Transverse colon (tissue), 4 donors: ENCODE data around the gene PPP1R14C. TPM values are rescaled to one million over a fixed set of nuclear protein-coding genes. Genes with fewer than 3 reads are reported as not detected.

Experiments
- DNase-seq: peaks from one replicate; pipeline ENCODE4 v3.0.0-alpha.2; 2019
- H3K27ac ChIP-seq, 4 donors: fragments of 200-600 bp; sonication (generic); 2 replicates each; pipeline ENCODE4 v1.5.1; 2016 to 2018; ENCODE audit warnings: inconsistent platforms in 4 of 4
- H3K27me3 ChIP-seq: fragments of 200-600 bp; sonication (generic); 2 replicates; pipeline ENCODE4 v1.5.1; 2017; ENCODE audit warnings: inconsistent platforms
- H3K36me3 ChIP-seq, 4 donors: fragments of 200-600 bp; sonication (generic); 2 replicates each; pipeline ENCODE4 v1.5.1; 2017 to 2019; ENCODE audit warnings: inconsistent platforms in 4 of 4
- H3K4me1 ChIP-seq, 4 donors: fragments of 200-600 bp; sonication (generic); 2 replicates each; pipeline ENCODE4 v1.5.1; 2017 to 2020; ENCODE audit warnings: inconsistent platforms in 4 of 4
- H3K4me3 ChIP-seq, 4 donors: fragments of 200-600 bp; sonication (generic); 1 replicate in 1 of 4; 2 replicates in 3 of 4; pipeline versions ENCODE4 v1.5.1 to v1.6.1; 2017 to 2019; ENCODE audit warnings: inconsistent platforms in 4 of 4
- H3K9me3 ChIP-seq, 2 donors: fragments of 200-600 bp; sonication (generic); 2 replicates each; pipeline ENCODE4 v1.5.1; 2017 to 2019; ENCODE audit warnings: inconsistent platforms in 2 of 2
- EP300 ChIP-seq: sonication (generic); formaldehyde crosslinking; IDR thresholded peaks from one replicate; pipeline ENCODE4 v1.6.1; 2017; ENCODE audit warnings: antibody characterized with exemption, low read depth
- POLR2A ChIP-seq: fragments of 450-650 bp; IDR thresholded peaks from one replicate; pipeline ENCODE4 v1.6.1; 2016; ENCODE audit warnings: antibody characterized with exemption, mild to moderate bottlenecking, moderate library complexity
- POLR2AphosphoS5 ChIP-seq, 3 donors: sonication (generic); formaldehyde crosslinking; IDR thresholded peaks; one replicate each; pipeline ENCODE4 v1.6.1; 2016; ENCODE audit warnings: antibody characterized with exemption in 3 of 3
- WGBS, 2 donors: methylation state at CpG; one replicate each; pipeline ENCODE4 v1.1.5; 2018; ENCODE audit warnings: low coverage in 1 of 2; 5-methylcytosine and 5-hydroxymethylcytosine counted together
- in situ Hi-C, 4 donors: fragments of 200-750 bp; cut with MboI; loops; one replicate each; pipeline versions ENCODE4 v1.15.0 to v1.15.1; 2017; ENCODE audit warnings: low sequenced_read_pairs in 3 of 4, low pct_ligation_motif_present in 1 of 4, low pct_unique_long_range_greater_than_20kb in 1 of 4
- intact Hi-C: fragments of 100-400 bp; cut with DNase I; formaldehyde crosslinking; loops from one replicate; pipeline ENCODE4 v1.15.1; 2023; ENCODE audit warnings: low total_unique reads
- total RNA-seq, 4 donors: library from RNA; depleted of rRNA; stranded (reverse); fragments of >200 nt; gene quantifications; one replicate each; pipeline ENCODE4 v1.1.0, GENCODE V29; 2016
- TF ChIP-seq, protein P1 (sequence below), 5 experiments: fragments of 200-600 bp in 3 of 5; fragments of 450-650 bp in 2 of 5; sonication (generic) in 3 of 5; IDR thresholded peaks; 1 replicate in 2 of 5; 2 replicates in 3 of 5; pipeline ENCODE4 v1.5.1; 2016 to 2017; ENCODE audit warnings: antibody characterized with exemption in 5 of 5, inconsistent platforms in 3 of 5, mild to moderate bottlenecking in 2 of 5, moderate library complexity in 1 of 5

The PPP1R14C gene
- total RNA-seq, 4 donors from 2014 or later: 1.2 to 64.5 (median 38.8) TPM

DNA sequence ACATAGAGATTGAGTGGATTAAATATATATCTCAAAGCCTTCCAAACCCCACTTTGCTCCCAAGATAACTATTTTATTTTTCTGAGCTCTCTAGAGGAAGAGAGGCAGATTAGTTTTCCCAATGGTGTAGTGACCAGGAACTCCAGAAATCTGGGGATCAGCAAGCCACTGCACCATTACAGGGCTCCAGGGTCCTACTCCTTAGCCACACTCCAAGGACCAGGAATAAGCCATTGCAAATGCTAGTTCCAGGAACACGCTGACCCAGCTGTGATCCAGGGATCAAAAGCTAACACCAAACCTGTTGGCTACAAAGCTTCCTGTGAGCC is 128.3 kb downstream of the PPP1R14C start:
- 100% methylated on average over 1 of the region's 1 CpG; no CpG with 5 or more reads in 1 of the 2 donors for WGBS, 2 donors
- TF ChIP-seq EP300: no peak
- TF ChIP-seq POLR2A: no peak
- TF ChIP-seq POLR2AphosphoS5 (IDR thresholded peaks at IDR 0.05): no peak
- TF ChIP-seq, protein P1, sequence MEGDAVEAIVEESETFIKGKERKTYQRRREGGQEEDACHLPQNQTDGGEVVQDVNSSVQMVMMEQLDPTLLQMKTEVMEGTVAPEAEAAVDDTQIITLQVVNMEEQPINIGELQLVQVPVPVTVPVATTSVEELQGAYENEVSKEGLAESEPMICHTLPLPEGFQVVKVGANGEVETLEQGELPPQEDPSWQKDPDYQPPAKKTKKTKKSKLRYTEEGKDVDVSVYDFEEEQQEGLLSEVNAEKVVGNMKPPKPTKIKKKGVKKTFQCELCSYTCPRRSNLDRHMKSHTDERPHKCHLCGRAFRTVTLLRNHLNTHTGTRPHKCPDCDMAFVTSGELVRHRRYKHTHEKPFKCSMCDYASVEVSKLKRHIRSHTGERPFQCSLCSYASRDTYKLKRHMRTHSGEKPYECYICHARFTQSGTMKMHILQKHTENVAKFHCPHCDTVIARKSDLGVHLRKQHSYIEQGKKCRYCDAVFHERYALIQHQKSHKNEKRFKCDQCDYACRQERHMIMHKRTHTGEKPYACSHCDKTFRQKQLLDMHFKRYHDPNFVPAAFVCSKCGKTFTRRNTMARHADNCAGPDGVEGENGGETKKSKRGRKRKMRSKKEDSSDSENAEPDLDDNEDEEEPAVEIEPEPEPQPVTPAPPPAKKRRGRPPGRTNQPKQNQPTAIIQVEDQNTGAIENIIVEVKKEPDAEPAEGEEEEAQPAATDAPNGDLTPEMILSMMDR (IDR thresholded peaks at IDR 0.05): no peak
- H3K27ac ChIP-seq: no peak overlapping the region

GRCh38 chr6:150271501-150272263 is 128.8 kb downstream of the PPP1R14C start:
- no peaks in the 10 kb centered on the region for H3K9me3 ChIP-seq
- H3K36me3 ChIP-seq: no peaks in the 10 kb centered on the region
- peaks cover 0 to under 1% (median 0%) of the 10 kb centered on the region in 4 donors for H3K4me1 ChIP-seq
- no peak overlapping the region for H3K27ac ChIP-seq
- WGBS, 2 donors: 77 to 80% methylated on average over 4 to 6 of the region's 6 CpGs
- no peaks in the 10 kb centered on the region for H3K27me3 ChIP-seq
- H3K4me3 ChIP-seq: no peak overlapping the region
- DNase-seq: no peak
- TF ChIP-seq POLR2AphosphoS5 (IDR thresholded peaks at IDR 0.05) (no peak), POLR2A (no peak)
- TF ChIP-seq, protein P1 (IDR thresholded peaks at IDR 0.05): no peak
- in situ Hi-C loops: no loop called here
- intact Hi-C loops: no loop called here

More for the DNA sequence above, 128.3 kb downstream of the PPP1R14C start:
- H3K27me3 ChIP-seq: no peaks in the 10 kb centered on the region
- H3K36me3 ChIP-seq: no peaks in the 10 kb centered on the region
- no peak overlapping the region for H3K4me3 ChIP-seq
- no peaks in the 10 kb centered on the region for H3K9me3 ChIP-seq
- H3K4me1 ChIP-seq: no peaks in the 10 kb centered on the region
- no peak for DNase-seq
- in situ Hi-C loops: no loop called here
- intact Hi-C loops: no loop called here

GRCh38 chr6:150272264-150272975 is 129.6 kb downstream of the PPP1R14C start:
- no peaks in the 10 kb centered on the region for H3K9me3 ChIP-seq
- no peak overlapping the region for H3K4me3 ChIP-seq
- H3K27ac ChIP-seq: no peak overlapping the region
- H3K27me3 ChIP-seq: no peaks in the 10 kb centered on the region
- TF ChIP-seq EP300 (no peak), POLR2A (no peak), POLR2AphosphoS5 (IDR thresholded peaks at IDR 0.05) (no peak)
- TF ChIP-seq, protein P1 (IDR thresholded peaks at IDR 0.05): no peak
- peaks cover 0 to 3% (median under 1%) of the 10 kb centered on the region in 4 donors for H3K4me1 ChIP-seq
- in situ Hi-C loops: no loop called here
- WGBS, 2 donors: 91% methylated on average over 7 of the region's 7 CpGs; no CpG with 5 or more reads in 1 of the 2 donors
- DNase-seq: no peak
- intact Hi-C loops: no loop called here
- no peaks in the 10 kb centered on the region for H3K36me3 ChIP-seq

DNA sequence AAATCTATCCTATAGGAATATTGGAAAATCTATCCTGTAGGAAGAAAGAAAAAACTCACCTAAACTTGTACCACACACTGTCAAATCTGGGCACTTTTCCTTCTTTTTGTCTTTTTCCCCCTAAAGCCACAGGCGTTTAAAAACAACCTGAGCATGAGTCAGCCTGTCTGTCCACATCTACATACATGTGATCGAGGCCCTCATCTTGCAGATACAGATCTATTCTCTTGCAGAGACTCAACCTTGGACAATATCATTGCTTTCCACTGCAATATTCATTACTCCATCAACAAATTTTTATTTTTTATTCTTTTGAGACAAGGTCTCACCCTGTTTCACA is 130.1 kb downstream of the PPP1R14C start:
- peaks cover 0 to 6% (median 2%) of the 10 kb centered on the region in 4 donors for H3K4me1 ChIP-seq
- no peak overlapping the region for H3K4me3 ChIP-seq
- no peaks in the 10 kb centered on the region for H3K36me3 ChIP-seq
- no peaks in the 10 kb centered on the region for H3K27me3 ChIP-seq
- no peak for TF ChIP-seq POLR2A
- TF ChIP-seq POLR2AphosphoS5 (IDR thresholded peaks at IDR 0.05): no peak
- no peak for TF ChIP-seq EP300
- TF ChIP-seq, protein P1 (IDR thresholded peaks at IDR 0.05): no peak
- in situ Hi-C loops: no loop called here
- intact Hi-C loops: no loop called here
- 83 to 96% methylated on average over 2 of the region's 2 CpGs for WGBS, 2 donors
- H3K27ac ChIP-seq: no peak overlapping the region
- DNase-seq: no peak
- no peaks in the 10 kb centered on the region for H3K9me3 ChIP-seq
